OCI-LY7 (cell line): ENCODE data around the gene CGRRF1. TPM values are rescaled to one million over a fixed set of nuclear protein-coding genes. Genes with fewer than 3 reads are reported as not detected.

ENCODE experiments used
- BruUV-seq: library from RNA; stranded (reverse); fragments of 400-500 nt; replicated peaks from 2 replicates; lab custom pipeline; 2021; lab: Mats Ljungman, UMichigan
- CTCF ChIA-PET: fragments of 300-600 bp; sonication (Branson Sonifier 250); formaldehyde crosslinking; loops from one replicate; lab custom pipeline; 2022; ENCODE audit warnings: antibody characterized with exemption; ENCODE audit not compliant: unreplicated experiment; lab: Charles Lee
- POLR2A ChIA-PET: fragments of 300-600 bp; sonication (Branson Sonifier 250); formaldehyde crosslinking; loops from one replicate; lab custom pipeline; 2022; ENCODE audit warnings: antibody characterized with exemption; lab: Charles Lee
- DNase-seq: peaks from one replicate; pipeline ENCODE4 v3.0.0-alpha.2; 2015; ENCODE audit warnings: low spot score
- H2AFZ ChIP-seq: fragments of 200-600 bp; sonication (generic), shearing (Covaris generic); 2 replicates; pipeline ENCODE4 v1.6.1; 2014; ENCODE audit warnings: mild to moderate bottlenecking, antibody characterized with exemption, low read length, moderate library complexity
- H3K27ac ChIP-seq: fragments of 200-600 bp; sonication (generic); 2 replicates; pipeline ENCODE4 v1.5.1; 2014; ENCODE audit warnings: mixed run types, low read depth, mild to moderate bottlenecking, moderate library complexity, low read length, inconsistent platforms; ENCODE audit not compliant: poor library complexity, severe bottlenecking
- H3K36me3 ChIP-seq: fragments of 200-600 bp; sonication (generic); 2 replicates; pipeline ENCODE4 v1.6.1; 2014; ENCODE audit warnings: mild to moderate bottlenecking, antibody characterized with exemption, low read length, moderate library complexity, mixed read lengths; ENCODE audit not compliant: insufficient read depth
- H3K4me1 ChIP-seq: fragments of 200-600 bp; sonication (generic); 2 replicates; pipeline ENCODE4 v1.5.1; 2014; ENCODE audit warnings: mild to moderate bottlenecking, low read length; ENCODE audit not compliant: insufficient read depth, poor library complexity, severe bottlenecking
- H3K4me2 ChIP-seq: fragments of 200-600 bp; sonication (generic); 2 replicates; pipeline ENCODE4 v1.6.1; 2014; ENCODE audit warnings: mild to moderate bottlenecking, low read length
- H3K4me3 ChIP-seq: fragments of 200-600 bp; sonication (generic); 2 replicates; pipeline ENCODE4 v1.5.1; 2014; ENCODE audit warnings: mild to moderate bottlenecking, low read depth, low read length; ENCODE audit not compliant: poor library complexity, severe bottlenecking
- H3K79me2 ChIP-seq: fragments of 200-600 bp; sonication (generic); 2 replicates; pipeline ENCODE4 v1.6.1; 2016; ENCODE audit warnings: low read depth, mild to moderate bottlenecking, low read length, moderate library complexity, mixed read lengths; ENCODE audit not compliant: insufficient read depth
- H3K9me2 ChIP-seq: fragments of 200-600 bp; sonication (generic); 2 replicates; pipeline ENCODE4 v1.6.1; 2016; ENCODE audit warnings: mild to moderate bottlenecking, low read length, mixed read lengths; ENCODE audit not compliant: insufficient read depth
- H3K9me3 ChIP-seq: fragments of 200-600 bp; sonication (generic); 2 replicates; pipeline ENCODE4 v1.6.1; 2014; ENCODE audit warnings: mild to moderate bottlenecking, mixed run types, low read length, mixed read lengths
- H4K20me1 ChIP-seq: fragments of 200-600 bp; sonication (generic); 2 replicates; pipeline ENCODE4 v1.6.1; 2014; ENCODE audit warnings: mild to moderate bottlenecking, antibody characterized with exemption, low read length, moderate library complexity, mixed read lengths; ENCODE audit not compliant: insufficient read depth
- EZH2phosphoT487 ChIP-seq: fragments of 200-600 bp; sonication (generic); IDR thresholded peaks from 2 replicates; pipeline ENCODE4 v1.6.1; 2018; ENCODE audit warnings: low read depth, borderline replicate concordance, mild to moderate bottlenecking, mixed run types, antibody characterized with exemption, low read length, moderate library complexity, mixed read lengths
- intact Hi-C: fragments of 100-400 bp; cut with micrococcal nuclease; formaldehyde crosslinking; loops from one replicate; pipeline ENCODE4 v1.10.0; 2022; ENCODE audit not compliant: unreplicated experiment
- total RNA-seq, 2 experiments: library from RNA; depleted of rRNA in 1 of 2; stranded (reverse); fragments of >200 nt in 1 of 2; shearing (Covaris generic) in 1 of 2; gene quantifications; 2 replicates each; pipeline ENCODE4 v1.2.3, GENCODE V29; 2014 to 2022
- TF ChIP-seq, protein P1 (sequence below): fragments of 200-600 bp; sonication (generic); conservative IDR thresholded peaks from 2 replicates; pipeline ENCODE4 v1.5.1; 2014; ENCODE audit warnings: mild to moderate bottlenecking, antibody characterized with exemption, low read length, moderate library complexity, mixed read lengths

Gene CGRRF1
- total RNA-seq, 2 experiments from 2014 or later, result 8.4 to 13.4 TPM

DNA sequence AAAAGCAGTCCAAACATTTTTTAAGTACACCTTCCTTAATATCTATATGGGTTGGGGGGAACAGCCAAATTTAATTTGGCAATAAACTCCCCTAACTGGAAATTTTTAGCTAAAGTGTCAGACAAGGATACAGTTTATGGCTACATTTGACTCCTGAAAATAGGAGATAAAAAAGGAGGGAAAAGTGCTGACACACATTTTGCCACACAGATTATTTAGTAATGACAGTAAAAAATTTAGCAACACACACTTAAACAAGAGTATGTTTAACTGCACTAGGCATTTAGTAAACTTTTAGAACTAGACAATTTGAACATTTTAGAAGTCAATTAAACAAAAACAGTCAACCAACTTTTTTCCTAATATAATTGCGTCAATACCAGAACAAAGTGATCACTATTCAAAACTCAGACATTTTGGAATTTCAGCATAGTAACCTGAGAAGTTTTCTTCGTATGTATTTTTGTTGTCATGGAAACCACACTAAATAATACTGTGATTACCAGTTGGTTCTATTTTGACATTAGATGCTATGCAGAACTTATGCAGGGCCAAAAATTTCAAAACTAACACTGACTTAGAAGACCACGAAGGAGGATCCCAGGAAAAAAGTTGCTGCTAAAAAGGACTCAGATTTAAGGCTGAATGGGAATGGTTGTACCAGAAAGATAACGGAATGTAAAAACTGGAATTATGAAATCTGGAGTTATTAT is 34.4 kb upstream of the CGRRF1 start:
- intact Hi-C loops, result no loop called here
- no TSS peak for BruUV-seq
- no peaks in the 10 kb centered on the region for H3K9me3 ChIP-seq
- no peak for TF ChIP-seq EZH2phosphoT487
- TF ChIP-seq, protein P1, sequence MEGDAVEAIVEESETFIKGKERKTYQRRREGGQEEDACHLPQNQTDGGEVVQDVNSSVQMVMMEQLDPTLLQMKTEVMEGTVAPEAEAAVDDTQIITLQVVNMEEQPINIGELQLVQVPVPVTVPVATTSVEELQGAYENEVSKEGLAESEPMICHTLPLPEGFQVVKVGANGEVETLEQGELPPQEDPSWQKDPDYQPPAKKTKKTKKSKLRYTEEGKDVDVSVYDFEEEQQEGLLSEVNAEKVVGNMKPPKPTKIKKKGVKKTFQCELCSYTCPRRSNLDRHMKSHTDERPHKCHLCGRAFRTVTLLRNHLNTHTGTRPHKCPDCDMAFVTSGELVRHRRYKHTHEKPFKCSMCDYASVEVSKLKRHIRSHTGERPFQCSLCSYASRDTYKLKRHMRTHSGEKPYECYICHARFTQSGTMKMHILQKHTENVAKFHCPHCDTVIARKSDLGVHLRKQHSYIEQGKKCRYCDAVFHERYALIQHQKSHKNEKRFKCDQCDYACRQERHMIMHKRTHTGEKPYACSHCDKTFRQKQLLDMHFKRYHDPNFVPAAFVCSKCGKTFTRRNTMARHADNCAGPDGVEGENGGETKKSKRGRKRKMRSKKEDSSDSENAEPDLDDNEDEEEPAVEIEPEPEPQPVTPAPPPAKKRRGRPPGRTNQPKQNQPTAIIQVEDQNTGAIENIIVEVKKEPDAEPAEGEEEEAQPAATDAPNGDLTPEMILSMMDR, result no peak
- no peaks in the 10 kb centered on the region for H3K9me2 ChIP-seq
- H3K4me1 ChIP-seq, result no peaks in the 10 kb centered on the region
- peaks cover 3% of the 10 kb centered on the region; the same call in 1 of the 2 replicates for H3K79me2 ChIP-seq
- DNase-seq, result no peak
- H3K4me3 ChIP-seq, result no peak overlapping the region
- H2AFZ ChIP-seq, result no peak overlapping the region
- peaks cover 62% of the 10 kb centered on the region for H3K36me3 ChIP-seq
- POLR2A ChIA-PET, result no interaction called here
- no peak overlapping the region for H3K27ac ChIP-seq
- no peak overlapping the region for H3K4me2 ChIP-seq
- CTCF ChIA-PET, result no interaction called here
- H4K20me1 ChIP-seq, result no peaks in the 10 kb centered on the region

DNA sequence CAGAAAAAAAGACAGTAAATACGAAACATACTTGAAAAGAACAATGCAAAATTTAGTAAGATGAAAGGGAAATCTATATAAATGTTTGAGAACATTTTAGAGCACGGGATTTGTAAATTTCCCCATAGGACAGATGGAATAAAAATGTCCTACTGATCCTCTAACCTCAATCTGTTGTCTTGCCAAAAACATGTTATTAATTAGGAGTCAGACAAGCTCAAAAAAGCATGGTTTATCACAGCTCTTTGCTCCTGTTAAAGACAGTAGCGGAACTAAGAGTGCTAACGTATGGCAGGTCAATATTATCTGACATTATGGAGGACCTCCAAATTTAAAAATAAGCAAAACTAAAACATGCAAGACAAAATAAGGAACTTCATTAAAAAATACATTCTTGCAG is 33.8 kb upstream of the CGRRF1 start:
- H3K4me3 ChIP-seq, result no peak overlapping the region
- no peaks in the 10 kb centered on the region for H3K9me2 ChIP-seq
- CTCF ChIA-PET, result no interaction called here
- no peaks in the 10 kb centered on the region for H3K9me3 ChIP-seq
- no peak overlapping the region for H2AFZ ChIP-seq
- no peak overlapping the region for H3K27ac ChIP-seq
- H3K4me2 ChIP-seq, result no peak overlapping the region
- intact Hi-C loops, result no loop called here
- peaks cover 8% of the 10 kb centered on the region for H3K79me2 ChIP-seq
- BruUV-seq, result no TSS peak
- TF ChIP-seq, protein P1, result no peak
- TF ChIP-seq EZH2phosphoT487, result no peak
- H3K36me3 ChIP-seq, result peaks cover 67% of the 10 kb centered on the region
- H3K4me1 ChIP-seq, result peaks cover 6% of the 10 kb centered on the region
- H4K20me1 ChIP-seq, result no peaks in the 10 kb centered on the region
- DNase-seq, result no peak
- POLR2A ChIA-PET, result no interaction called here

DNA sequence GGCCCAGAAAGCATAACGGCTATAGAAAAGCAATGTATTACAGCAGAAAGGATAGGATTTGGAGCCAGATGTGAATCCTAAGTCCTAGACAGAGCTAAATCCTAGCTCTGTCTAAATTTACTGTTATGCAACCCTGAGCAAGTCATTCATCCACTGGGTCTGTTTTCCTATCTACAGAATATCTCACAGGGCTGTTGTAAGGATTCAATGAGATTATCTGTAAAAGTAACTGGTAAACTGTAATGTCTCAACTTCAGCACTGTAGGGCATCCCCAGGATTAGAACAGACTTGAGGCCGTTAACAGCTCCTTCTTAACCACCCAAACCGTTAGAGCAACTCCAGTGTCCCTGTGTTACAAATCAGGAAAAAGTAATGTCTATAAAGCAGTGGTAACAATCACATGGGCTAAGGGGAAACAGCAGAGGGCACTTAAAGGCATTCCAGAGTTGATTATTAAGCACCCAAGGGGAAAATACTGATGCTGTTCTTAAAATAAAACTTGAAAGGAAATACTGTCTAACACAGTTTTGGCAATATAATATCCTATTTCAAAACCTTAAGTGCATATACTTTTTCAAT is 31.0 kb upstream of the CGRRF1 start:
- H3K9me3 ChIP-seq, result no peaks in the 10 kb centered on the region; the same call in 1 of the 2 replicates
- ChIA-PET CTCF (no interaction called here), POLR2A (no interaction called here)
- no peaks in the 10 kb centered on the region for H4K20me1 ChIP-seq
- peaks cover 91% of the 10 kb centered on the region for H3K36me3 ChIP-seq
- no peak overlapping the region for H3K4me2 ChIP-seq
- no peak overlapping the region for H2AFZ ChIP-seq
- no peaks in the 10 kb centered on the region for H3K9me2 ChIP-seq
- H3K4me1 ChIP-seq, result peaks cover 34% of the 10 kb centered on the region
- no peak for DNase-seq
- H3K4me3 ChIP-seq, result no peak overlapping the region
- no peak for TF ChIP-seq EZH2phosphoT487
- TF ChIP-seq, protein P1, result no peak
- H3K79me2 ChIP-seq, result peaks cover 37% of the 10 kb centered on the region
- intact Hi-C loops, result no loop called here
- no TSS peak for BruUV-seq
- H3K27ac ChIP-seq, result no peak overlapping the region
